ENCODE measurements around the gene SARM1. TPM values are rescaled to one million over a fixed set of nuclear protein-coding genes. Genes with fewer than 3 reads are reported as not detected.
A peak's percentile ranks its signal among the peaks of the same experiment; 100 is the strongest.

SARM1 gene
- total RNA-seq, 1 experiment from 2014 or later: 9.0 TPM

GRCh38 chr17:28368915-28369683 lies 2.4 kb upstream of the SARM1 start:
- no peak for DNase-seq (ENCODE audit: low read depth)

GRCh38 chr17:28369684-28370034 lies 1.8 kb upstream of the SARM1 start:
- DNase-seq (ENCODE audit: low read depth): no peak

- DNase-seq (ENCODE audit: low read depth): peak; percentile 32
Observed at GRCh38 chr17:28370035-28370743, 1.3 kb upstream of the SARM1 start, which contains the start of gene VTN. Gene VTN (minus strand): TSS chr17:28370307. CDS start chr17:28370203, 104 bp downstream.

- no peak for DNase-seq (ENCODE audit: low read depth)
Observed at GRCh38 chr17:28370744-28371103, 770 bp upstream of the SARM1 start.

GRCh38 chr17:28372203-28372944 lies 880 bp downstream of the SARM1 start:
- peak; percentile 37 for DNase-seq (ENCODE audit: low read depth)

GRCh38 chr17:28372945-28373274 lies 1.4 kb downstream of the SARM1 start:
- DNase-seq (ENCODE audit: low read depth): no peak

GRCh38 chr17:28379814-28380801 lies 8.6 kb downstream of the SARM1 start:
- peak; percentile 90 for DNase-seq (ENCODE audit: low read depth)

GRCh38 chr17:28381141-28381825 lies 9.8 kb downstream of the SARM1 start:
- no peak for DNase-seq (ENCODE audit: low read depth)

GRCh38 chr17:28384281-28385036 lies 13.0 kb downstream of the SARM1 start:
- no peak for DNase-seq (ENCODE audit: low read depth)

GRCh38 chr17:28385037-28385400 lies 13.5 kb downstream of the SARM1 start:
- no peak for DNase-seq (ENCODE audit: low read depth)

- DNase-seq (ENCODE audit: low read depth): no peak
Observed at GRCh38 chr17:28385406-28385805, 13.9 kb downstream of the SARM1 start.

- DNase-seq (ENCODE audit: low read depth): no peak
Observed at GRCh38 chr17:28386391-28386790, 14.9 kb downstream of the SARM1 start.

- no peak for DNase-seq (ENCODE audit: low read depth)
Observed at GRCh38 chr17:28388106-28388505, 16.6 kb downstream of the SARM1 start.

- DNase-seq (ENCODE audit: low read depth): no peak
Observed at GRCh38 chr17:28390141-28390540, 18.6 kb downstream of the SARM1 start.

GRCh38 chr17:28390563-28390962 lies 19.1 kb downstream of the SARM1 start:
- no peak for DNase-seq (ENCODE audit: low read depth)

- DNase-seq (ENCODE audit: low read depth): no peak
Observed at GRCh38 chr17:28390984-28391383, 19.5 kb downstream of the SARM1 start.

- DNase-seq (ENCODE audit: low read depth): no peak
Observed at GRCh38 chr17:28391401-28391800, 19.9 kb downstream of the SARM1 start.

- DNase-seq (ENCODE audit: low read depth): no peak
Observed at GRCh38 chr17:28392491-28392890, 21.0 kb downstream of the SARM1 start.

GRCh38 chr17:28394337-28395116 lies 23.0 kb downstream of the SARM1 start:
- no peak for DNase-seq (ENCODE audit: low read depth)
